HepG2 (cell line): ENCODE measurements around the gene EIF2S2. TPM values are rescaled to one million over a fixed set of nuclear protein-coding genes. Genes with fewer than 3 reads are reported as not detected.

Experiments
- AGO1 ChIP-seq: fragments of 200-400 bp; formaldehyde crosslinking; IDR thresholded peaks from 2 replicates; pipeline ENCODE4 v1.6.1; 2017; ENCODE audit warnings: mild to moderate bottlenecking, low read depth, low read length, moderate library complexity; ENCODE audit not compliant: poor library complexity, severe bottlenecking
- CSRNP1 ChIP-seq: sonication (generic); formaldehyde crosslinking; IDR thresholded peaks from 2 replicates; pipeline ENCODE4 v1.8.1; 2023; ENCODE audit warnings: mild to moderate bottlenecking, missing genetic modification reagents
- GATAD2A ChIP-seq: IDR thresholded peaks from 2 replicates; pipeline ENCODE4 v1.6.1; 2016
- HOXA5 ChIP-seq: sonication (generic); formaldehyde crosslinking; IDR thresholded peaks from 2 replicates; pipeline ENCODE4 v1.4.0; 2020; ENCODE audit warnings: missing genetic modification reagents
- PHF5A ChIP-seq: IDR thresholded peaks from one replicate; pipeline ENCODE4 v1.6.1; 2018; ENCODE audit warnings: low read depth, missing genetic modification reagents; ENCODE audit not compliant: unreplicated experiment
- RFX5 ChIP-seq: IDR thresholded peaks from 2 replicates; pipeline ENCODE4 v1.6.1; 2011; ENCODE audit warnings: low read depth, low read length, improper control_type of control experiment
- SETDB1 ChIP-seq: sonication (generic); formaldehyde crosslinking; IDR thresholded peaks from 2 replicates; pipeline ENCODE4 v1.5.1; 2020; ENCODE audit warnings: missing genetic modification reagents, mild to moderate bottlenecking, borderline replicate concordance
- ZBTB7B ChIP-seq: sonication (generic); formaldehyde crosslinking; IDR thresholded peaks from 2 replicates; pipeline ENCODE4 v1.4.0; 2020; ENCODE audit warnings: missing genetic modification reagents
- ZMYM2 ChIP-seq: sonication (generic); formaldehyde crosslinking; IDR thresholded peaks from 2 replicates; pipeline ENCODE4 v1.8.0; 2022; ENCODE audit warnings: mild to moderate bottlenecking, missing genetic modification reagents
- ZNF138 ChIP-seq: sonication (generic); formaldehyde crosslinking; IDR thresholded peaks from 2 replicates; pipeline ENCODE4 v1.5.0; 2020; ENCODE audit warnings: mild to moderate bottlenecking, low read depth, missing genetic modification reagents
- ZNF331 ChIP-seq: sonication (generic); formaldehyde crosslinking; IDR thresholded peaks from 2 replicates; pipeline ENCODE4 v1.4.0; 2020; ENCODE audit warnings: missing genetic modification reagents
- ZNF549 ChIP-seq: sonication (generic); formaldehyde crosslinking; IDR thresholded peaks from 2 replicates; pipeline ENCODE4 v1.5.0; 2020; ENCODE audit warnings: missing genetic modification reagents
- ZNF772 ChIP-seq: sonication (generic); formaldehyde crosslinking; IDR thresholded peaks from 2 replicates; pipeline ENCODE4 v1.5.0; 2020; ENCODE audit warnings: mild to moderate bottlenecking, missing genetic modification reagents
- ZNF777 ChIP-seq: sonication (generic); formaldehyde crosslinking; IDR thresholded peaks from 2 replicates; pipeline ENCODE4 v1.4.0; 2020; ENCODE audit warnings: missing genetic modification reagents
- polyA plus RNA-seq, 8 experiments: library from polyadenylated mRNA; depleted of rRNA in 3 of 8; stranded (reverse) in 7 of 8; unstranded in 1 of 8; fragments of >200 nt; fragmentation: Illumina TruSeq in 4 of 8; extraction: Trizol in 4 of 8; gene quantifications; 2 replicates each; pipeline versions ENCODE4 v1.2.1 to v1.2.3, GENCODE V29; 2011 to 2016; ENCODE audit warnings: low read depth in 4 of 8, missing spikeins in 1 of 8, mixed read lengths in 1 of 8; ENCODE audit not compliant: insufficient read depth in 1 of 8
- total RNA-seq, 5 experiments: library from RNA; depleted of rRNA; stranded (reverse); fragments of >200 nt; fragmentation: Illumina TruSeq; extraction: Trizol; gene quantifications; 2 replicates each; pipeline ENCODE4 v1.2.3, GENCODE V29; 2016; ENCODE audit warnings: low read depth in 1 of 5
- TF ChIP-seq, protein P1 (sequence below): sonication (generic); formaldehyde crosslinking; IDR thresholded peaks from 2 replicates; pipeline ENCODE4 v1.4.0; 2020; ENCODE audit warnings: missing genetic modification reagents
- TF ChIP-seq, protein P2 (sequence below): sonication (generic); IDR thresholded peaks from 2 replicates; pipeline ENCODE4 v1.6.1; 2016; ENCODE audit warnings: low read depth, borderline replicate concordance
- TF ChIP-seq, protein P3 (sequence below): sonication (generic); formaldehyde crosslinking; IDR thresholded peaks from 2 replicates; pipeline ENCODE4 v1.8.0; 2022; ENCODE audit warnings: missing genetic modification reagents, mild to moderate bottlenecking, borderline replicate concordance

EIF2S2 gene
- total and polyA plus RNA-seq, 2 of the 13 experiments (the other 11 are each of a cell fraction or from before 2014, with no cell fraction given), result 126 to 213 TPM

GRCh38 chr20:34129518-34130162 is 17.6 kb upstream of the EIF2S2 start (continued):
- no peak for TF ChIP-seq SETDB1 (CRISPR knock-in tag)
- TF ChIP-seq, protein P1, sequence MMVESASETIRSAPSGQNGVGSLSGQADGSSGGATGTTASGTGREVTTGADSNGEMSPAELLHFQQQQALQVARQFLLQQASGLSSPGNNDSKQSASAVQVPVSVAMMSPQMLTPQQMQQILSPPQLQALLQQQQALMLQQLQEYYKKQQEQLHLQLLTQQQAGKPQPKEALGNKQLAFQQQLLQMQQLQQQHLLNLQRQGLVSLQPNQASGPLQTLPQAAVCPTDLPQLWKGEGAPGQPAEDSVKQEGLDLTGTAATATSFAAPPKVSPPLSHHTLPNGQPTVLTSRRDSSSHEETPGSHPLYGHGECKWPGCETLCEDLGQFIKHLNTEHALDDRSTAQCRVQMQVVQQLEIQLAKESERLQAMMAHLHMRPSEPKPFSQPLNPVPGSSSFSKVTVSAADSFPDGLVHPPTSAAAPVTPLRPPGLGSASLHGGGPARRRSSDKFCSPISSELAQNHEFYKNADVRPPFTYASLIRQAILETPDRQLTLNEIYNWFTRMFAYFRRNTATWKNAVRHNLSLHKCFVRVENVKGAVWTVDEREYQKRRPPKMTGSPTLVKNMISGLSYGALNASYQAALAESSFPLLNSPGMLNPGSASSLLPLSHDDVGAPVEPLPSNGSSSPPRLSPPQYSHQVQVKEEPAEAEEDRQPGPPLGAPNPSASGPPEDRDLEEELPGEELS (CRISPR knock-in tag), result no peak
- TF ChIP-seq ZNF777 (CRISPR knock-in tag), result no peak
- TF ChIP-seq ZBTB7B, result no peak
- TF ChIP-seq, protein P2, sequence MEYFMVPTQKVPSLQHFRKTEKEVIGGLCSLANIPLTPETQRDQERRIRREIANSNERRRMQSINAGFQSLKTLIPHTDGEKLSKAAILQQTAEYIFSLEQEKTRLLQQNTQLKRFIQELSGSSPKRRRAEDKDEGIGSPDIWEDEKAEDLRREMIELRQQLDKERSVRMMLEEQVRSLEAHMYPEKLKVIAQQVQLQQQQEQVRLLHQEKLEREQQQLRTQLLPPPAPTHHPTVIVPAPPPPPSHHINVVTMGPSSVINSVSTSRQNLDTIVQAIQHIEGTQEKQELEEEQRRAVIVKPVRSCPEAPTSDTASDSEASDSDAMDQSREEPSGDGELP, result peak; percentile 32; the same call in 1 of the 2 replicates
- TF ChIP-seq, protein P3, sequence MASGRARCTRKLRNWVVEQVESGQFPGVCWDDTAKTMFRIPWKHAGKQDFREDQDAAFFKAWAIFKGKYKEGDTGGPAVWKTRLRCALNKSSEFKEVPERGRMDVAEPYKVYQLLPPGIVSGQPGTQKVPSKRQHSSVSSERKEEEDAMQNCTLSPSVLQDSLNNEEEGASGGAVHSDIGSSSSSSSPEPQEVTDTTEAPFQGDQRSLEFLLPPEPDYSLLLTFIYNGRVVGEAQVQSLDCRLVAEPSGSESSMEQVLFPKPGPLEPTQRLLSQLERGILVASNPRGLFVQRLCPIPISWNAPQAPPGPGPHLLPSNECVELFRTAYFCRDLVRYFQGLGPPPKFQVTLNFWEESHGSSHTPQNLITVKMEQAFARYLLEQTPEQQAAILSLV (CRISPR knock-in tag), result no peak
- TF ChIP-seq HOXA5 (CRISPR knock-in tag), result no peak
- 0 out of 2 replicates have a peak, but pooled peaks have one; percentile 58 for TF ChIP-seq ZNF331 (CRISPR knock-in tag)
- 0 out of 2 replicates have a peak, but pooled peaks have one; percentile 25 for TF ChIP-seq RFX5
- peak; percentile 76 for TF ChIP-seq PHF5A (CRISPR knock-in tag)
- TF ChIP-seq ZNF138 (CRISPR knock-in tag), result no peak
- peak; percentile 30; the same call in 1 of the 2 replicates for TF ChIP-seq GATAD2A (CRISPR knock-in tag)
- TF ChIP-seq CSRNP1 (CRISPR knock-in tag), result no peak
- TF ChIP-seq ZNF549 (CRISPR knock-in tag), result no peak
- TF ChIP-seq AGO1, result no peak
- TF ChIP-seq ZMYM2 (CRISPR knock-in tag), result no peak
- no peak for TF ChIP-seq ZNF772
